Trophoblast cell (in vitro differentiated cells and primary cell): ENCODE measurements around the gene SLC4A9.

Experiments
- DNase-seq, 2 donors: peaks; one replicate each; pipeline ENCODE4 v3.0.0-alpha.2; 2016
- H2AFZ ChIP-seq: 2 replicates; pipeline ENCODE4 v1.6.1; 2013; ENCODE audit warnings: low read length, moderate library complexity, mild to moderate bottlenecking; ENCODE audit not compliant: insufficient read depth, poor library complexity
- H2AK5ac ChIP-seq: 2 replicates; pipeline ENCODE4 v1.6.1; 2013; ENCODE audit warnings: mild to moderate bottlenecking, low read length
- H2BK120ac ChIP-seq: 2 replicates; pipeline ENCODE4 v1.6.1; 2013; ENCODE audit warnings: low read length, mild to moderate bottlenecking, moderate library complexity; ENCODE audit not compliant: insufficient read depth, poor library complexity
- H2BK12ac ChIP-seq: 2 replicates; pipeline ENCODE4 v1.6.1; 2013; ENCODE audit warnings: mild to moderate bottlenecking, low read length, moderate library complexity
- H2BK5ac ChIP-seq: 2 replicates; pipeline ENCODE4 v1.6.1; 2013; ENCODE audit warnings: low read length, low read depth, moderate library complexity, mild to moderate bottlenecking; ENCODE audit not compliant: poor library complexity
- H3K14ac ChIP-seq: 2 replicates; pipeline ENCODE4 v1.6.1; 2013; ENCODE audit warnings: mild to moderate bottlenecking, low read length
- H3K18ac ChIP-seq: 2 replicates; pipeline ENCODE4 v1.6.1; 2013; ENCODE audit warnings: mild to moderate bottlenecking, low read length
- H3K23ac ChIP-seq: 2 replicates; pipeline ENCODE4 v1.6.1; 2013; ENCODE audit warnings: low read length
- H3K27ac ChIP-seq: 2 replicates; pipeline ENCODE4 v1.5.1; 2013; ENCODE audit warnings: low read depth, mild to moderate bottlenecking, inconsistent platforms, low read length, moderate library complexity
- H3K27me3 ChIP-seq: 2 replicates; pipeline ENCODE4 v1.6.1; 2013; ENCODE audit warnings: inconsistent platforms, mild to moderate bottlenecking, low read length, moderate library complexity; ENCODE audit not compliant: insufficient read depth
- H3K36me3 ChIP-seq, 2 experiments: 1 replicate in 1 of 2; 2 replicates in 1 of 2; pipeline ENCODE4 v1.6.1; 2013; ENCODE audit warnings: low read length in 2 of 2, mild to moderate bottlenecking in 2 of 2, moderate library complexity in 1 of 2; ENCODE audit not compliant: insufficient read depth in 2 of 2, control insufficient read depth in 1 of 2
- H3K4ac ChIP-seq: 2 replicates; pipeline ENCODE4 v1.6.1; 2013; ENCODE audit warnings: low read depth, mild to moderate bottlenecking, low read length, moderate library complexity
- H3K4me1 ChIP-seq, 2 experiments: 1 replicate in 1 of 2; 2 replicates in 1 of 2; pipeline ENCODE4 v1.6.1; 2013; ENCODE audit warnings: low read length in 2 of 2, mild to moderate bottlenecking in 2 of 2, moderate library complexity in 1 of 2; ENCODE audit not compliant: insufficient read depth in 2 of 2, control insufficient read depth in 1 of 2
- H3K4me2 ChIP-seq: 2 replicates; pipeline ENCODE4 v1.6.1; 2013; ENCODE audit warnings: inconsistent platforms, mild to moderate bottlenecking, low read length, moderate library complexity
- H3K4me3 ChIP-seq: 2 replicates; pipeline ENCODE4 v1.5.1; 2013; ENCODE audit warnings: mild to moderate bottlenecking, low read depth, low read length, inconsistent platforms
- H3K79me1 ChIP-seq: one replicate; pipeline ENCODE4 v1.6.1; 2013; ENCODE audit warnings: low read length
- H3K79me2 ChIP-seq: 2 replicates; pipeline ENCODE4 v1.6.1; 2013; ENCODE audit warnings: low read length, mild to moderate bottlenecking; ENCODE audit not compliant: control insufficient read depth, insufficient read depth, poor library complexity
- H3K9ac ChIP-seq: 2 replicates; pipeline ENCODE4 v1.6.1; 2013; ENCODE audit warnings: mild to moderate bottlenecking, low read length
- H3K9me3 ChIP-seq: 2 replicates; pipeline ENCODE4 v1.6.1; 2013; ENCODE audit warnings: low read depth, mild to moderate bottlenecking, control low read depth, inconsistent platforms, low read length; ENCODE audit not compliant: insufficient read depth
- H4K12ac ChIP-seq: 2 replicates; pipeline ENCODE4 v1.6.1; 2013; ENCODE audit warnings: low read depth, mild to moderate bottlenecking, low read length, moderate library complexity
- H4K8ac ChIP-seq: 2 replicates; pipeline ENCODE4 v1.6.1; 2013; ENCODE audit warnings: low read depth, mild to moderate bottlenecking, low read length, moderate library complexity
- H4K91ac ChIP-seq: one replicate; pipeline ENCODE4 v1.6.1; 2013; ENCODE audit warnings: low read depth, mild to moderate bottlenecking, low read length, moderate library complexity
- WGBS: extraction: QIAGEN DNeasy Blood & Tissue Kit; methylation state at CpG from one replicate; pipeline ENCODE4 v1.1.7; 2013; ENCODE audit warnings: missing lambda C conversion rate; ENCODE audit not compliant: insufficient read length, insufficient coverage; ENCODE audit errors: extremely low coverage; 5-methylcytosine and 5-hydroxymethylcytosine counted together

Gene SLC4A9

DNA sequence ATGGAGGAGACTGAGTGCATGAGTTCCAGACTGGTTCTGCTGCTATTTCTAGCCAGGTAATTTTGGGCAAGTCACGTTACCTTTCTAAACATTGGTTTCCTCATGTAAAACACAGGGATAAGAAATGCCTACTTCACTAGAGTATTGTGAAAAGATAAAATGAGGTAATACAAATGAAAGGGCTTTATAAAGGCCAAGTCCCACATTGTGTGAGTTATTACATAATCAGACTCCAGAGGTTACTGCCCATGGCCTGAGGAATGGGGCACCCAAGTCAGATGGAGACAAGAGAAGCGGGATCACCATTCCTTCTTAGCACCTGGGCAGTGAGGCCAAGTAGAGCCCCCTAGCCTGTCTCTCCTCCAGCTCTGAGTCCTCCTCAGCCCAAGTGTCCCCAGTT is 21.1 kb upstream of the SLC4A9 start:
- Histone ChIP-seq H2BK5ac (no peak overlapping the region), H3K79me2 (no peaks in the 10 kb centered on the region), H3K27me3 (no peaks in the 10 kb centered on the region), H3K4me2 (no peak overlapping the region), H3K4ac (no peak overlapping the region), H2BK120ac (no peak overlapping the region), H3K9me3 (no peaks in the 10 kb centered on the region), H4K91ac (no peak overlapping the region), H3K79me1 (no peaks in the 10 kb centered on the region), H3K27ac (no peak overlapping the region), H3K4me1 (peaks cover 2 to 5% of the 10 kb centered on the region in 2 experiments), H3K14ac (no peak overlapping the region), H2AK5ac (no peak overlapping the region), H2AFZ (no peak overlapping the region), H3K18ac (no peak overlapping the region), H2BK12ac (no peak overlapping the region), H3K36me3 (peaks cover 18 to 33% of the 10 kb centered on the region in 2 experiments), H3K9ac (no peak overlapping the region), H3K4me3 (no peak overlapping the region), H4K8ac (no peak overlapping the region), H4K12ac (no peak overlapping the region), H3K23ac (no peak overlapping the region)
- DNase-seq: no peak
- WGBS: no CpG with 5 or more reads among the region's 2 CpGs

GRCh38 chr5:140339636-140340035 is 20.4 kb upstream of the SLC4A9 start:
- H3K36me3 ChIP-seq: peaks cover 16 to 27% of the 10 kb centered on the region in 2 experiments
- H3K4me2 ChIP-seq: no peak overlapping the region
- H3K79me1 ChIP-seq: no peaks in the 10 kb centered on the region
- H4K91ac ChIP-seq: no peak overlapping the region
- H2BK12ac ChIP-seq: no peak overlapping the region
- H3K9me3 ChIP-seq: no peaks in the 10 kb centered on the region
- no peak overlapping the region for H3K9ac ChIP-seq
- no peak overlapping the region for H2BK5ac ChIP-seq
- no peaks in the 10 kb centered on the region for H3K79me2 ChIP-seq
- no peak for DNase-seq
- H3K23ac ChIP-seq: no peak overlapping the region
- no peak overlapping the region for H2BK120ac ChIP-seq
- no peak overlapping the region for H4K8ac ChIP-seq
- no peak overlapping the region for H4K12ac ChIP-seq
- no peak overlapping the region for H2AK5ac ChIP-seq
- H3K4ac ChIP-seq: no peak overlapping the region
- no peak overlapping the region for H3K27ac ChIP-seq
- peaks cover 2 to 7% of the 10 kb centered on the region in 2 experiments for H3K4me1 ChIP-seq
- H3K27me3 ChIP-seq: no peaks in the 10 kb centered on the region
- H3K18ac ChIP-seq: no peak overlapping the region
- no peak overlapping the region for H3K14ac ChIP-seq
- no peak overlapping the region for H2AFZ ChIP-seq
- no peak overlapping the region for H3K4me3 ChIP-seq
- no CpG with 5 or more reads among the region's 4 CpGs for WGBS

- no peak overlapping the region for H4K91ac ChIP-seq
- H3K4me2 ChIP-seq: no peak overlapping the region
- H3K14ac ChIP-seq: no peak overlapping the region
- no peak overlapping the region for H3K9ac ChIP-seq
- H2BK120ac ChIP-seq: no peak overlapping the region
- H2AK5ac ChIP-seq: no peak overlapping the region
- peaks cover 14 to 22% of the 10 kb centered on the region in 2 experiments for H3K36me3 ChIP-seq
- H3K27ac ChIP-seq: no peak overlapping the region
- H2AFZ ChIP-seq: no peak overlapping the region
- no peaks in the 10 kb centered on the region for H3K27me3 ChIP-seq
- H3K4me1 ChIP-seq: peaks cover 8 to 16% of the 10 kb centered on the region in 2 experiments
- no peak overlapping the region for H2BK5ac ChIP-seq
- no peak overlapping the region for H2BK12ac ChIP-seq
- H3K79me1 ChIP-seq: no peaks in the 10 kb centered on the region
- no peak overlapping the region for H4K12ac ChIP-seq
- H3K18ac ChIP-seq: no peak overlapping the region
- H3K23ac ChIP-seq: no peak overlapping the region
- H3K9me3 ChIP-seq: no peaks in the 10 kb centered on the region
- peak; percentile 25 to 53 for DNase-seq
- no peak overlapping the region for H4K8ac ChIP-seq
- H3K4ac ChIP-seq: no peak overlapping the region
- peaks cover under 1% of the 10 kb centered on the region for H3K79me2 ChIP-seq
- no peak overlapping the region for H3K4me3 ChIP-seq
Observed at GRCh38 chr5:140340605-140341121, 19.3 kb upstream of the SLC4A9 start.

DNA sequence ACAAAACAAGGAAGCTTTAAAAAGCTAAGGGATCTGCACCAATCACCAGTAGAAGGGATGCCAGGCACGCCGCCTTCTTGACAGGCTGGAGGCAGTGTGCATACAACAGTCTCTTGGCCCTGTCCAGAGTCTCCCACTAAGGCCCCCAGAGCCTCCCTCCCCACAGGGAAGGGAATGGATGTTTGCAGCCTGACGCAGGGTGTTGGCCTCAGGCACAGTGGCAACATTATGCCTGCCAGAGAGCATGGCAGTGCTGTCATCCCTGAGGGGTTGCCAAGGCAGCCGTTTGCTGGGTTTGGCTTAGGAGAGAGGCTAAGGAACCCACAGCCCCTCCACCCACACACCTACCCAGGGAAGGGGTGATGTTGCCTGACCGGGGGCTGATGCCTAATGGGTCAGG is 18.4 kb upstream of the SLC4A9 start:
- Histone ChIP-seq H4K8ac (no peak overlapping the region), H2BK5ac (no peak overlapping the region), H3K79me2 (peaks cover 6% of the 10 kb centered on the region), H4K12ac (no peak overlapping the region), H3K14ac (no peak overlapping the region), H2BK120ac (no peak overlapping the region), H3K36me3 (peaks cover 11 to 17% of the 10 kb centered on the region in 2 experiments), H3K9ac (no peak overlapping the region), H3K4ac (no peak overlapping the region), H2BK12ac (no peak overlapping the region), H3K79me1 (peaks cover 5% of the 10 kb centered on the region), H3K27me3 (no peaks in the 10 kb centered on the region), H3K4me3 (no peak overlapping the region), H2AK5ac (no peak overlapping the region), H3K4me1 (peaks cover 8 to 19% of the 10 kb centered on the region in 2 experiments), H2AFZ (no peak overlapping the region), H3K23ac (no peak overlapping the region), H4K91ac (no peak overlapping the region), H3K27ac (no peak overlapping the region), H3K18ac (no peak overlapping the region), H3K4me2 (no peak overlapping the region), H3K9me3 (no peaks in the 10 kb centered on the region)
- no CpG with 5 or more reads among the region's 5 CpGs for WGBS
- no peak for DNase-seq
